Uterus (tissue), 2 donors: ENCODE measurements around the gene CMTR1.

Experiments
- CTCF ChIP-seq, 4 experiments: fragments of 200-600 bp in 2 of 4; fragments of 450-650 bp in 2 of 4; sonication (generic) in 2 of 4; IDR thresholded peaks; one replicate each; pipeline ENCODE4 v1.5.1; 2016 to 2019; ENCODE audit warnings: antibody characterized with exemption in 4 of 4, mild to moderate bottlenecking in 2 of 4, moderate library complexity in 1 of 4
- POLR2A ChIP-seq, 2 donors: fragments of 450-650 bp; IDR thresholded peaks; one replicate each; pipeline ENCODE4 v1.6.1; 2016; ENCODE audit warnings: antibody characterized with exemption in 2 of 2, mild to moderate bottlenecking in 1 of 2, moderate library complexity in 1 of 2

- TF ChIP-seq CTCF (IDR thresholded peaks at IDR 0.05) (no peak), POLR2A (IDR thresholded peaks at IDR 0.05) (no peak)
Measured at GRCh38 chr6:37426058-37426944, 6.7 kb upstream of the CMTR1 start.
